Measurements from ENCODE around the gene PARD3B.

GRCh38 chr2:205555566-205556230 is 1010.4 kb downstream of the PARD3B start:
- TF ChIP-seq CTCF (IDR thresholded peaks at IDR 0.05) (no peak), POLR2AphosphoS5 (IDR thresholded peaks at IDR 0.05) (no peak), POLR2A (IDR thresholded peaks at IDR 0.05) (no peak)

All from prostate gland (tissue), 2 donors.